ENCODE measurements around the gene P3H2.

The P3H2 gene

GRCh38 chr3:189941679-189942078, 179.0 kb downstream of the P3H2 start:
- peak in 1 of 4 experiments; percentile 8 for DNase-seq

- no peak for DNase-seq
These were observed 179.6 kb downstream of the P3H2 start for GRCh38 chr3:189941125-189941524.

DNA sequence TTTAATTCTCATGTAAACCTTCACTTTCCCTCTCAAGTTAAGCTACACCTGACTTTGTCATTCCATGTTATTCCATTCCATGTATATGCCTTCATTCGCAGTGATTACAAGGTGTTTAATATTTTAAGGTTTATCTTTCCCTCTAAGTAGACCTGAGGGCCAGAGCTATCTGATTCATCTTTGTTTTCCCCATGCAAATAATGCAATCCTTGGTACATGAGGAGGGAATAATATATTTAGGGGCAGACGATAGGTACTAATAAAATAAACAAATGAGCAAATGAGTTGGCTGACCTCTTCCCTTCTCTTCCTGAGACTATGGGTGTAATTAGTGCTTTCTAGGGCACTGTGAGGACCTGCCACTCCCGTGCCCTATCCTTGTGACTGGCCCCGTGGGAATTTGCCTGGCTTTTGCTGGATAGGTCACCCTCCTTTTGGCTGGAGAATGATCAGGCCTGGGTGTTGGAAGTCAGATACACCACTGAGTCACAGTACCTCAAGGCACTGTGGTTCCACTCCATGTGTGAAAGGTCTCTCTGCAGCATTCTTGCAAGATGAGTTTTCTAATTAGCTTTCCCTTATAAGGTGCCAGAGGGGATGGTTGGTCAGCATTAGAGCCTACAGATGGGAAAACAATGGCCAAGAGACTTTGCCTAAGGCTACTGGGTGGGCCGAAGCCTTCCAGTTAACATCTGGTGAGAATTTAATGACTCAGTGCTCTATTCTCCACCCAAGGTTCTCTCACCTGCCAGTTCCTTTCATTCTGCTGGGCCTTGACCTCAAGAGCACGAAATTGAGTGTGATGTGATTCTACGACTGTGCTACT, 183.2 kb downstream of the P3H2 start:
- no peak for DNase-seq

DNA sequence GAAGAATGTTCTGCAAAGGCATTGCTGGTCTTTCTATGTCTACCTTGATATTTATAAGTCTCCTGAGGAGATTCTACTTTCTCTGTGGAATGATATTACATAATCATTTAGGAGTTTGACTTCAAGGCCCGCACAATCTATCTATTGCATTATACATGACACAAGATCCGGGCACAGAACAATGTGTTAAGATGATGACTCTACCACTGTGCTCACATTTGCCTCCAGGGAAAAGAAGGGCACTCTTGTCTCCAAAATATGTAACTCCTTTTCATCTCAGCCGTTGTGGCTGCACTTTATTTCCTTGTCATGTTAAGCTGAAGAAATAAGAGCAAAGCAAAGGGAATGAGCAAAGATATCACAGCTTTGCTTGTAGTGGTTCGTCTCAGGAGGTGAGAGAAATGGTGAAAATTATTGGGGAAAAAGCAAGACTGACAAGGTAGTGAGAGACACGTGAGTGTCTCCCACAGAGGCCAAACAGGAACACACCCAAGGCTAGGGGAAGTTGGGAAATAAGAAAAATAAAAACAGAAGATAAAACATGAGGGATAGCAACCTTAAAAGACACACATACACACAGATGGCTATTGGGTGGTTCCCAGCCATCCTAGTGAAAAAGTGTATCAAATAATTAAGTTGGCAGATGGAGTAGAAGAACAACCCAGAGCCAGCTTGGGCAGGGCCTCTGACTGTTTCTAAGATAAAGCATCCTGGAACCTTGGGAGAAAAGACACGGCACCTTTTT, 184.3 kb downstream of the P3H2 start:
- no peak for DNase-seq

- DNase-seq = no peak
These were observed 192.5 kb downstream of the P3H2 start for GRCh38 chr3:189927975-189928895.

DNA sequence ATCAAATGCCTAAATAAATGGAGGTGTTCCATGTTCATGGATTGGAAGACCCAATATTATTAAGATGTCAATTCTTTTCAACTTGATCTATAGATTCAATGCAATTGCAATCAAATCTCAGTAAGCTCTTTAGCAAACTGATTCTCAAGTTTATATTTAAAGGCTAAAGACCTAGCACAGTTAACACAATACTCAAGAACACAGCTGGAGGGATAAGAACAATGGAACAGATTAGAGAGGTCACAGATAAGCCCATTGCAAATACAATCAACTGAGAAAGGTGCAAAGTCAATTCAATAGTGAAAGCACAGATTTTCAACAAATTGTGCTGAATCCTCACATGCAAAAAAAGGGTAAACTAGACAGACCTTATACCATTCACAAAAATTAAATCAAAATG, 198.9 kb downstream of the P3H2 start:
- DNase-seq = no peak

DNA sequence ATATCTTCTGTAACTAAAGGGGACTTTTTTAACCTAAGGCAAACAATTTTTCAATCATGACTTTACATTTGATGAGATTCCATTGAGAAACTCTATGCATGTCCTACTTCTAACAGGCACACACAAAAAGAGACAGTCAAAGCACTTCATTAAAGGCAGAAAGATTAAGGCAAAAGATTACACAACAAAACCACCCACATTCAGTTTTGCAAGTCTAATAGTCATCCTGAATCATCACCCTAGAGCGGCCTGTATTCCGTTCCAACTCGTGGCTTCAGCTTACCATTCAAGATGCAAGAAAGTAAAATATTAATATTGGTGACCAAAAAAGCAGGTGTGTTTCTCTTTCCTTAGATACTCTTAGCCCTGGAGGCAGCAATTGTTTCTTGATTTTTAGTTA, 205.9 kb downstream of the P3H2 start:
- peak; percentile 40 to 75 (median 59) for DNase-seq

DNA sequence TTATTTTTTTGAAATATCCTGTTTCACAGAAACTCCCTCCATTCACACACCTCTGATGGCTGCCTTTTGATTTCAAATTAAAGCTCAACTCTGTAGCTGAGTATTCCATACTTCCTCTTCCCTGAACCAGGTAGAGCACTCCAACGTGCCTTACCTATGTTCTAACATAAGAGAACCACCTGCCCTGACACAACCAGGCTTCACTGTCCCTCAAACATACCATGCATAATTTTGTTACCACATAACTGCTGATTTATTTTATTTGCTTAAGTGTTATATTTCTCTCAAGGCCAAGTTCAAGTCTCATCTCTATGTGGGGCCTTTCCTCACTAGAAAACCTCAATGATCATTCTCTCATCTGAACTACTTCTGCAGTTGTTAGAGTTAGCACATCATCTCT, 209.7 kb downstream of the P3H2 start:
- no peak for DNase-seq

DNA sequence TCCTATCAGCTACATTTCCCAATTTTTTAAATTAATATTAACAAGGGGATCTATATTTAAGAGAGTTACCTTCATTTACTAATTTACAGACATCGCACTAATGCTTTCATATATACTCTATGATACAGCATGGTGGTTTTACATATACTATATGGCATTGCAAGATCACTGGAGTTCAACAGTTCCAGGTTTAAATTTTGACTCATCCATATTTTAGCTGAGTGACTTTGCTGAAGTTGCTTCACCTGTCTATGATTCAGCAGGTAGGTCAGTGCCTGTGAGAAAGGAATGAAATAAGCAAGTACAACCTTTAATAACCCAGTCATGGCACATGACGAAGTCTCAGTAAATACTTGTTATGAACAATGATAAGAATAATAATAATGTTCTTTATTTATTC, 211.1 kb downstream of the P3H2 start:
- DNase-seq = no peak

DNA sequence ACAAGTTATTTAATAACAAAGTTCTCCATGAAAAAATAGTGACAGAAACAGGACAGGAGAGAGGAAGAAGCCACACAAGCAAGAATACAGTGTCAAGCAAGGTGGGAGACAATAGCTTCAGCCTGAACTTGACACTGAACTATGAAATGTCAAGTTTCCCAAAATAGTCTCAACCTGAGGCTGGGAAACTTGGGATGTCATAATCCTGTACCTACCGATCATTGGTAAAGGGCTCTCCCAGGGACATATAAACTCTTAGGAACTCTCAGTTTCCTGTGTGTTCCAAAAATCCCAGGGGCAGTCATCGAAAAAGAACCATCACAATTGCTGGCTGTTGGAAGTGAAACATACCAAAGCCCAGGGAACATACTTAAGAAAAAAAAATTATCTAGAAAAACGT, 211.6 kb downstream of the P3H2 start:
- no peak for DNase-seq

DNA sequence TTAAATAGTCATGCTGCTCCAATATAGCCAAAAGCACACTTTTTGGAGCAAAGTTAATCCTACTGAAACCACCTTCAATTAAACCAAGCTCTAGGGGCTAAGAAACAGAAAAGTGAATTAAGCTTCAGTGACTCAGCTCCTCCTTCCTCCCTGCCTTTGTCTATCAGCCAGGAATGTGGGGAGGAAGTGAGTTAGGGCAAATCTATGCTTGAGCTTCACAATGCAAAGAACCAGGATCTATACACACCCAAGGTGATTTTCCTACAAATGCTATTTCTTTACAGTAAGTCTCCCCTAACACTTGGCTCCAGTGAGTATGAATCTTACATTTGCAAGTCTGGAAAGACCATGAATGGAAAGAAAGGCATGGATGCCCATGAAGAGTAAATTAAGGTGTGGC, 212.1 kb downstream of the P3H2 start:
- no peak for DNase-seq

GRCh38 chr3:189907803-189908202, 212.9 kb downstream of the P3H2 start:
- DNase-seq = no peak

All from suppressor macrophage (primary cell).